HepG2 (cell line): ENCODE results near the gene BMPR2. TPM values are rescaled to one million over a fixed set of nuclear protein-coding genes. Genes with fewer than 3 reads are reported as not detected.

Experiments
- KLF13 ChIP-seq: sonication (generic); formaldehyde crosslinking; IDR thresholded peaks from 2 replicates; pipeline ENCODE4 v1.4.0; 2020; ENCODE audit warnings: mild to moderate bottlenecking, missing genetic modification reagents
- RCOR2 ChIP-seq: IDR thresholded peaks from 2 replicates; pipeline ENCODE4 v1.6.1; 2016; ENCODE audit warnings: missing biosample characterization, missing genetic modification reagents
- ZNF207 ChIP-seq: fragments of 450-650 bp; IDR thresholded peaks from 2 replicates; pipeline ENCODE4 v1.6.1; 2016; ENCODE audit warnings: antibody characterized with exemption, borderline replicate concordance
- ZNF235 ChIP-seq: sonication (generic); formaldehyde crosslinking; IDR thresholded peaks from 2 replicates; pipeline ENCODE4 v1.8.1; 2023; ENCODE audit warnings: mild to moderate bottlenecking, missing genetic modification reagents, borderline replicate concordance
- ZNF619 ChIP-seq: sonication (generic); formaldehyde crosslinking; IDR thresholded peaks from 2 replicates; pipeline ENCODE4 v1.4.0; 2020; ENCODE audit warnings: mild to moderate bottlenecking, missing genetic modification reagents
- polyA plus RNA-seq, 8 experiments: library from polyadenylated mRNA; depleted of rRNA in 3 of 8; stranded (reverse) in 7 of 8; unstranded in 1 of 8; fragments of >200 nt; fragmentation: Illumina TruSeq in 4 of 8; extraction: Trizol in 4 of 8; gene quantifications; 2 replicates each; pipeline versions ENCODE4 v1.2.1 to v1.2.3, GENCODE V29; 2011 to 2016; ENCODE audit warnings: low read depth in 4 of 8, missing spikeins in 1 of 8, mixed read lengths in 1 of 8; ENCODE audit not compliant: insufficient read depth in 1 of 8
- total RNA-seq, 5 experiments: library from RNA; depleted of rRNA; stranded (reverse); fragments of >200 nt; fragmentation: Illumina TruSeq; extraction: Trizol; gene quantifications; 2 replicates each; pipeline ENCODE4 v1.2.3, GENCODE V29; 2016; ENCODE audit warnings: low read depth in 1 of 5
- TF ChIP-seq, protein P1 (sequence below): sonication (generic); formaldehyde crosslinking; IDR thresholded peaks from 2 replicates; pipeline ENCODE4 v1.9.0; 2021; ENCODE audit warnings: missing genetic modification reagents, mild to moderate bottlenecking, borderline replicate concordance
- TF ChIP-seq, protein P2 (sequence below): sonication (generic); formaldehyde crosslinking; IDR thresholded peaks from 2 replicates; pipeline ENCODE4 v1.8.0; 2022; ENCODE audit warnings: missing genetic modification reagents, mild to moderate bottlenecking, moderate library complexity, borderline replicate concordance
- TF ChIP-seq, protein P3 (sequence below): IDR thresholded peaks from 2 replicates; pipeline ENCODE4 v1.6.1; 2012; ENCODE audit warnings: low read depth, low read length, improper control_type of control experiment
- TF ChIP-seq, protein P4 (sequence below): sonication (generic); formaldehyde crosslinking; IDR thresholded peaks from 2 replicates; pipeline ENCODE4 v1.4.0; 2020; ENCODE audit warnings: missing genetic modification reagents, mild to moderate bottlenecking, borderline replicate concordance

Gene BMPR2
- total and polyA plus RNA-seq, 2 of the 13 experiments (the other 11 are each of a cell fraction or from before 2014, with no cell fraction given), result 5.5 to 10.3 TPM

DNA sequence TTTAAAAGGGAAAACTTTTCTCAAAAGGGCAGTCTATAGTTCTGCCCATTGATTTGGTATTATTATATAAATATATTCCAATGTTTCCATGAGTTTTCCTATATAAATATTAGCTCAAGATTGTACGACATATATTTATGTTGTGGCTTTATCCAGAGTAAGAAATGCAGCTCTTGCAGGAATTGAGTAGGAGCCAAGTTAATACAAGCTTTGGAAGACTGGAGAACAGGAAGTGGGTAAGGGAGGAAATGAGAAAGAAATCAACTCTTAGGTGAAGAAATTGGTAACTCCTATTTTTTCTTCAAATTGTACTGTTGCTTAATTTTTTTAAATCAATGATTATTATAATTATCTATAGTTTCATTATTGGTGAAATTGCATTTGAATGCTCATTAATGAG, 153.3 kb downstream of the BMPR2 start (continued):
- TF ChIP-seq, protein P1, sequence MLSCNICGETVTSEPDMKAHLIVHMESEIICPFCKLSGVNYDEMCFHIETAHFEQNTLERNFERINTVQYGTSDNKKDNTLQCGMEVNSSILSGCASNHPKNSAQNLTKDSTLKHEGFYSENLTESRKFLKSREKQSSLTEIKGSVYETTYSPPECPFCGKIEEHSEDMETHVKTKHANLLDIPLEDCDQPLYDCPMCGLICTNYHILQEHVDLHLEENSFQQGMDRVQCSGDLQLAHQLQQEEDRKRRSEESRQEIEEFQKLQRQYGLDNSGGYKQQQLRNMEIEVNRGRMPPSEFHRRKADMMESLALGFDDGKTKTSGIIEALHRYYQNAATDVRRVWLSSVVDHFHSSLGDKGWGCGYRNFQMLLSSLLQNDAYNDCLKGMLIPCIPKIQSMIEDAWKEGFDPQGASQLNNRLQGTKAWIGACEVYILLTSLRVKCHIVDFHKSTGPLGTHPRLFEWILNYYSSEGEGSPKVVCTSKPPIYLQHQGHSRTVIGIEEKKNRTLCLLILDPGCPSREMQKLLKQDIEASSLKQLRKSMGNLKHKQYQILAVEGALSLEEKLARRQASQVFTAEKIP (CRISPR knock-in tag), result no peak
- TF ChIP-seq ZNF235 (CRISPR knock-in tag) (no peak), RCOR2 (CRISPR knock-in tag) (no peak), KLF13 (CRISPR knock-in tag) (no peak), ZNF619 (no peak), ZNF207 (no peak)
- TF ChIP-seq, protein P2, sequence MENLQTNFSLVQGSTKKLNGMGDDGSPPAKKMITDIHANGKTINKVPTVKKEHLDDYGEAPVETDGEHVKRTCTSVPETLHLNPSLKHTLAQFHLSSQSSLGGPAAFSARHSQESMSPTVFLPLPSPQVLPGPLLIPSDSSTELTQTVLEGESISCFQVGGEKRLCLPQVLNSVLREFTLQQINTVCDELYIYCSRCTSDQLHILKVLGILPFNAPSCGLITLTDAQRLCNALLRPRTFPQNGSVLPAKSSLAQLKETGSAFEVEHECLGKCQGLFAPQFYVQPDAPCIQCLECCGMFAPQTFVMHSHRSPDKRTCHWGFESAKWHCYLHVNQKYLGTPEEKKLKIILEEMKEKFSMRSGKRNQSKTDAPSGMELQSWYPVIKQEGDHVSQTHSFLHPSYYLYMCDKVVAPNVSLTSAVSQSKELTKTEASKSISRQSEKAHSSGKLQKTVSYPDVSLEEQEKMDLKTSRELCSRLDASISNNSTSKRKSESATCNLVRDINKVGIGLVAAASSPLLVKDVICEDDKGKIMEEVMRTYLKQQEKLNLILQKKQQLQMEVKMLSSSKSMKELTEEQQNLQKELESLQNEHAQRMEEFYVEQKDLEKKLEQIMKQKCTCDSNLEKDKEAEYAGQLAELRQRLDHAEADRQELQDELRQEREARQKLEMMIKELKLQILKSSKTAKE (CRISPR knock-in tag), result no peak
- TF ChIP-seq, protein P3, sequence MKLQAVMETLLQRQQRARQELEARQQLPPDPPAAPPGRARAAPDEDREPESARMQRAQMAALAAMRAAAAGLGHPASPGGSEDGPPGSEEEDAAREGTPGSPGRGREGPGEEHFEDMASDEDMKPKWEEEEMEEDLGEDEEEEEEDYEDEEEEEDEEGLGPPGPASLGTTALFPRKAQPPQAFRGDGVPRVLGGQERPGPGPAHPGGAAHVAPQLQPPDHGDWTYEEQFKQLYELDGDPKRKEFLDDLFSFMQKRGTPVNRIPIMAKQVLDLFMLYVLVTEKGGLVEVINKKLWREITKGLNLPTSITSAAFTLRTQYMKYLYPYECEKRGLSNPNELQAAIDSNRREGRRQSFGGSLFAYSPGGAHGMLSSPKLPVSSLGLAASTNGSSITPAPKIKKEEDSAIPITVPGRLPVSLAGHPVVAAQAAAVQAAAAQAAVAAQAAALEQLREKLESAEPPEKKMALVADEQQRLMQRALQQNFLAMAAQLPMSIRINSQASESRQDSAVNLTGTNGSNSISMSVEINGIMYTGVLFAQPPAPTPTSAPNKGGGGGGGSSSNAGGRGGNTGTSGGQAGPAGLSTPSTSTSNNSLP, result no peak
- TF ChIP-seq, protein P4, sequence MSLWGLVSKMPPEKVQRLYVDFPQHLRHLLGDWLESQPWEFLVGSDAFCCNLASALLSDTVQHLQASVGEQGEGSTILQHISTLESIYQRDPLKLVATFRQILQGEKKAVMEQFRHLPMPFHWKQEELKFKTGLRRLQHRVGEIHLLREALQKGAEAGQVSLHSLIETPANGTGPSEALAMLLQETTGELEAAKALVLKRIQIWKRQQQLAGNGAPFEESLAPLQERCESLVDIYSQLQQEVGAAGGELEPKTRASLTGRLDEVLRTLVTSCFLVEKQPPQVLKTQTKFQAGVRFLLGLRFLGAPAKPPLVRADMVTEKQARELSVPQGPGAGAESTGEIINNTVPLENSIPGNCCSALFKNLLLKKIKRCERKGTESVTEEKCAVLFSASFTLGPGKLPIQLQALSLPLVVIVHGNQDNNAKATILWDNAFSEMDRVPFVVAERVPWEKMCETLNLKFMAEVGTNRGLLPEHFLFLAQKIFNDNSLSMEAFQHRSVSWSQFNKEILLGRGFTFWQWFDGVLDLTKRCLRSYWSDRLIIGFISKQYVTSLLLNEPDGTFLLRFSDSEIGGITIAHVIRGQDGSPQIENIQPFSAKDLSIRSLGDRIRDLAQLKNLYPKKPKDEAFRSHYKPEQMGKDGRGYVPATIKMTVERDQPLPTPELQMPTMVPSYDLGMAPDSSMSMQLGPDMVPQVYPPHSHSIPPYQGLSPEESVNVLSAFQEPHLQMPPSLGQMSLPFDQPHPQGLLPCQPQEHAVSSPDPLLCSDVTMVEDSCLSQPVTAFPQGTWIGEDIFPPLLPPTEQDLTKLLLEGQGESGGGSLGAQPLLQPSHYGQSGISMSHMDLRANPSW (CRISPR knock-in tag), result no peak
- TF ChIP-seq, all 625 proteins: peak for 0
